Measurements from ENCODE around the gene TNS3. TPM values are rescaled to one million over a fixed set of nuclear protein-coding genes. Genes with fewer than 3 reads are reported as not detected.

TNS3 gene
- total RNA-seq, 1 donor from 2014 or later = 426 TPM

DNA sequence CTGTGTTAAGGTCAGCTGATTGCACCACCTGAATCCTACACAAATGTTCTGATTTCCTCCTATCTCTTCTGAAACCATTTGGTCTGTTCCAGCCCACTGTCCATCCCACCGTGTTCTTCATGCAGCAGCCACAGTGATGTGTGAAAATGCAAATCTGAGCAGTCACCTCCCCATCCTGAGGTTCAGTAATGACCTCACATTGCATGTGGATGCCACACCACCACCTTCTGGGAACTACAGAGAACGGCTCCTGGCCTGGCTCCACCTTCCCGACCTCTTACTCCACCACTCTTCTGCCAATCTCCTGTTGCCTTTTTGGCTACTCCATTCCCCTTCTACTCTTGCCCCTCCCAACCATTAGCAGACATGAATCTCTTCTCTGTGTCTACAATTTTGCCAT is 244.4 kb downstream of the TNS3 start:
- no peak for DNase-seq (ENCODE audit: low spot score)
- TF ChIP-seq, protein P1, sequence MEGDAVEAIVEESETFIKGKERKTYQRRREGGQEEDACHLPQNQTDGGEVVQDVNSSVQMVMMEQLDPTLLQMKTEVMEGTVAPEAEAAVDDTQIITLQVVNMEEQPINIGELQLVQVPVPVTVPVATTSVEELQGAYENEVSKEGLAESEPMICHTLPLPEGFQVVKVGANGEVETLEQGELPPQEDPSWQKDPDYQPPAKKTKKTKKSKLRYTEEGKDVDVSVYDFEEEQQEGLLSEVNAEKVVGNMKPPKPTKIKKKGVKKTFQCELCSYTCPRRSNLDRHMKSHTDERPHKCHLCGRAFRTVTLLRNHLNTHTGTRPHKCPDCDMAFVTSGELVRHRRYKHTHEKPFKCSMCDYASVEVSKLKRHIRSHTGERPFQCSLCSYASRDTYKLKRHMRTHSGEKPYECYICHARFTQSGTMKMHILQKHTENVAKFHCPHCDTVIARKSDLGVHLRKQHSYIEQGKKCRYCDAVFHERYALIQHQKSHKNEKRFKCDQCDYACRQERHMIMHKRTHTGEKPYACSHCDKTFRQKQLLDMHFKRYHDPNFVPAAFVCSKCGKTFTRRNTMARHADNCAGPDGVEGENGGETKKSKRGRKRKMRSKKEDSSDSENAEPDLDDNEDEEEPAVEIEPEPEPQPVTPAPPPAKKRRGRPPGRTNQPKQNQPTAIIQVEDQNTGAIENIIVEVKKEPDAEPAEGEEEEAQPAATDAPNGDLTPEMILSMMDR (IDR thresholded peaks at IDR 0.05) = no peak
- Mint-ChIP-seq H3K36me3 (ENCODE audit: low read depth) (peaks cover 46% of the 10 kb centered on the region), H3K4me1 (ENCODE audit: low read depth) (peaks cover 84% of the 10 kb centered on the region), H3K27me3 (ENCODE audit: low read depth) (no peaks in the 10 kb centered on the region), H3K9me3 (ENCODE audit: low read depth) (peaks cover 3% of the 10 kb centered on the region), H3K27ac (ENCODE audit: unreplicated experiment) (peak overlapping the region; percentile 87), H3K4me3 (ENCODE audit: unreplicated experiment) (no peak overlapping the region)

DNA sequence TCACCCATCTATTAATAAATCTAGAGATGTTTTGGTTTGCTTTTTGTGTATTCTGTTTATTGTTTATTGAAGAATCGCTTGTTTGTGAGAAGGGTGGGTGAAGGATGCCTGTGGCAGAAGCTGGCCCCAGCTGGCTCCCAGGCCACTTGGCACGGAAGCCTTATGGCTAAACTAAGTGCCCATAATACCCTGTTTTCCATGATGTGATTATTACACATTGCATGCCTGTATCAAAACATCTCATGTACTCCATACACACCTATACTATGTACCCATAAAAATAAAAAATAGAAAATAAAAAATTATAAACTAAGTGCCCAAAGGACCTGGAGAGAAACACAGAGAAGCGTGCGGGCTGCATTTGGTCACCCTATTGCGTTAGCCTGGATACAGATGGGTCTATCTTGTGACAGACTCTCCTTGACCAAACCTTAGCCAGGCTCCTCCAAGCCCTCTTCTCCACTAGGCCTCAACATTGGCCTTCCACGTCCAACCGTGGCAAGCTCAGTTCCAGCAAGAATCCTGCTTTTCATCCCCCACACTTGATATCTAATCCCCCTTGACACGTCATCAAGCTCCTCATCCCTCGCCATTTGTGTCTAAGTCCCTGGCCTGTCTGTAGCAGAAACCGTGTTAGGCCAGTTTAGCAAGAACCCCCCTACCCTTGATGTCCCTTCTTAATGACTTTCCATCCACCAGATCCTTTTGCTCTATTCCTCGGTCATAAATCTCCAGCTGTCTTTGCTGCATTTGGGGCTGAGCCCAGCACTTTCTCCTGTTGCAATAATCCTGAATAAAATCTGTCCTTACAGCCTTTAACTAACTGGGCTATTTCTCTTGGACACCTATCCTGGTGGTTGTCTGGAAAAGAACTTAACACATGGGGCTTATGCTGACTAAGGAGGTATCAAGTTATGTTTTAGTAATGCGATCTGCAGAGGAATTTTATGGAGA is 245.2 kb downstream of the TNS3 start:
- no peak for DNase-seq (ENCODE audit: low spot score)
- H3K36me3 Mint-ChIP-seq (ENCODE audit: low read depth) = peaks cover 42% of the 10 kb centered on the region
- H3K9me3 Mint-ChIP-seq (ENCODE audit: low read depth) = peaks cover 3% of the 10 kb centered on the region
- no peaks in the 10 kb centered on the region for H3K27me3 Mint-ChIP-seq (ENCODE audit: low read depth)
- peaks cover 85% of the 10 kb centered on the region for H3K4me1 Mint-ChIP-seq (ENCODE audit: low read depth)
- TF ChIP-seq, protein P1 (IDR thresholded peaks at IDR 0.05) = no peak
- peak overlapping the region; percentile 87 for H3K27ac Mint-ChIP-seq (ENCODE audit: unreplicated experiment)
- peak overlapping the region; percentile 23 for H3K4me3 Mint-ChIP-seq (ENCODE audit: unreplicated experiment)

DNA sequence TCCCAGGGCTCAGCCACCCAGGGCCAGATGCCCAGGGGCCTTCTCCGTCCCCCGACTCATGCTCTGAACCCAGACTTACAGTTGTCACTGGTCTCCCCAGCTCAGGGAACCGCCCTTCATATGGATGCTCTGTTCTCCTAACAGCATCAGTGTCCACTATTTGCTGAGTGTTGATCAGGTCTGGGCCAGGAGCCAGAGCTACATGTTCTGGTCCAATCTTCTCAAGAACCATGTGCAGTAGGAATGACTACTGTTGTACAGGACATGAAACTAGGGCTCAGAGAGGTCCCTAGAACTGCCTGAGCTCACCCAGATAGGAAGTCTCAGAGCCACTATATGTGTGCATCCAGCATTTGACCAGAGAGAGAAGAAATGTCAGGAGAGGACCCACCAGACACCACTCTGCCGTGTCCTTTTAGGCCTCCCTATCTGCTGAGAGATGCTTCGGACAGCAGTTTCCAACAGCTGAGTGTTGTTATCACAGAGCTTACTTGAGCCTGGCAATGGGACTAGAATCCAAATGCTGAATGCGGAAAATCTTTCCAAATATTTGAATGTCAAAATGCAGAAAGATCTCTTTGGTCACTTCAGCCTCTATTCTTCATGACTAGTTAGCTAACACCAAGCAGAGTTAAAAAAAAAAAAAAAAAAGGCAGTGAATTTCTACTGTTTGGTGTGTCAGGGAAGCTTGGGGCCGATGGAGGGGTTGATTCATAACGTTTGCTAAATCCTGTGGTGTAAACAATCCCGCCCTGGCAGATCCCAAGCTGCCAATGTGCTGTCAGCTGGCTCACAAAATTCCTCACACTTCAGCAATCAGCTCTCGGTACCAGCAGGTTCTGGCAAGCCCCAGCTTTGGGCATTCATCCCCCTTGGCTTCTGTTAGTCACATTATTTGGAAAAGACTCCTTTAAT is 246.1 kb downstream of the TNS3 start:
- peaks cover 40% of the 10 kb centered on the region for H3K36me3 Mint-ChIP-seq (ENCODE audit: low read depth)
- DNase-seq (ENCODE audit: low spot score) = no peak
- H3K4me1 Mint-ChIP-seq (ENCODE audit: low read depth) = peaks cover 85% of the 10 kb centered on the region
- H3K27ac Mint-ChIP-seq (ENCODE audit: unreplicated experiment) = peak overlapping the region; percentile 79
- H3K27me3 Mint-ChIP-seq (ENCODE audit: low read depth) = no peaks in the 10 kb centered on the region
- H3K9me3 Mint-ChIP-seq (ENCODE audit: low read depth) = peaks cover 3% of the 10 kb centered on the region
- no peak overlapping the region for H3K4me3 Mint-ChIP-seq (ENCODE audit: unreplicated experiment)
- TF ChIP-seq, protein P1 (IDR thresholded peaks at IDR 0.05) = no peak

GRCh38 chr7:47335071-47335470 is 246.8 kb downstream of the TNS3 start:
- Mint-ChIP-seq H3K27me3 (ENCODE audit: low read depth) (no peaks in the 10 kb centered on the region), H3K4me1 (ENCODE audit: low read depth) (peaks cover 86% of the 10 kb centered on the region), H3K9me3 (ENCODE audit: low read depth) (peaks cover 3% of the 10 kb centered on the region), H3K36me3 (ENCODE audit: low read depth) (peaks cover 39% of the 10 kb centered on the region), H3K27ac (ENCODE audit: unreplicated experiment) (peak overlapping the region; percentile 79), H3K4me3 (ENCODE audit: unreplicated experiment) (no peak overlapping the region)
- TF ChIP-seq, protein P1 (IDR thresholded peaks at IDR 0.05) = no peak
- DNase-seq (ENCODE audit: low spot score) = no peak

DNA sequence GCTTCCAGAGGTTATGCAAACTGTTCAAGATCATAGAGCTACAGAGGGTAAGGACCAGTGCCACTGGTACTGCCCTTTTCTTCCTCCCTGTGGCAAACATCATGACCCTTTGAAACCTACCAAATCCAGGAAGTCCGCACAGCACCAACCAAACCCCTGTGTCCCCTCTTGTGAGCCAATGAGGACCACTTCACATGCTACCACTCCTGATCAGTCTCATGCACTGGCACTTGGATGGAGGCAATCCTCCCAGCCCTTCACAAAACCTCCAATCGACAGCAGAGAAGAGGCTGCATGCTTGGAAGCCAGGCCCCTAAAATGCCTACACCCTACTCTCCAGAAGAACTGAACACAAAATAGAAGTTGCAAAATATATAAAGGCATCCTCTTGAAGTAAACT is 248.0 kb downstream of the TNS3 start:
- no peak overlapping the region for H3K4me3 Mint-ChIP-seq (ENCODE audit: unreplicated experiment)
- no peaks in the 10 kb centered on the region for H3K27me3 Mint-ChIP-seq (ENCODE audit: low read depth)
- peaks cover 3% of the 10 kb centered on the region for H3K9me3 Mint-ChIP-seq (ENCODE audit: low read depth)
- peak overlapping the region; percentile 83 for H3K27ac Mint-ChIP-seq (ENCODE audit: unreplicated experiment)
- TF ChIP-seq, protein P1 (IDR thresholded peaks at IDR 0.05) = no peak
- peaks cover 92% of the 10 kb centered on the region for H3K4me1 Mint-ChIP-seq (ENCODE audit: low read depth)
- peaks cover 40% of the 10 kb centered on the region for H3K36me3 Mint-ChIP-seq (ENCODE audit: low read depth)
- no peak for DNase-seq (ENCODE audit: low spot score)

Measured in chondrocyte (in vitro differentiated cells).